Activated naive CD4-positive, alpha-beta T cell treated with anti-CD3 and anti-CD28 coated beads for 36 hours (primary cell): ENCODE measurements around the gene TLR4. TPM values are rescaled to one million over a fixed set of nuclear protein-coding genes. Genes with fewer than 3 reads are reported as not detected.

Experiments used
- CTCF ChIA-PET: fragments of 350-600 bp; sonication (Branson Sonifier 250); formaldehyde crosslinking; loops from one replicate; lab custom pipeline; 2021; ENCODE audit warnings: antibody characterized with exemption; lab: Charles Lee
- DNase-seq: peaks from one replicate; pipeline ENCODE4 v3.0.0-alpha.2; 2020
- H3K27ac Mint-ChIP-seq: one replicate; pipeline ENCODE4 v1.8.0; 2021; ENCODE audit warnings: mild to moderate bottlenecking, mixed read lengths
- H3K27me3 Mint-ChIP-seq: one replicate; pipeline ENCODE4 v1.8.0; 2021; ENCODE audit warnings: low read depth, mixed read lengths
- H3K36me3 Mint-ChIP-seq: one replicate; pipeline ENCODE4 v1.8.0; 2021; ENCODE audit warnings: low read depth, mixed read lengths
- H3K4me1 Mint-ChIP-seq: one replicate; pipeline ENCODE4 v1.8.0; 2021; ENCODE audit warnings: low read depth, mixed read lengths
- H3K4me3 Mint-ChIP-seq: one replicate; pipeline ENCODE4 v1.8.0; 2021; ENCODE audit warnings: mild to moderate bottlenecking, moderate library complexity, mixed read lengths
- H3K9me3 Mint-ChIP-seq: one replicate; pipeline ENCODE4 v1.8.0; 2021; ENCODE audit warnings: mixed read lengths
- intact Hi-C: fragments of 100-400 bp; cut with micrococcal nuclease; formaldehyde crosslinking; loops from one replicate; pipeline ENCODE4 v1.15.1; 2023
- total RNA-seq, 2 experiments: library from RNA; stranded (reverse); gene quantifications; one replicate each; pipeline ENCODE4 v1.2.3, GENCODE V29; 2021

TLR4 gene
- total RNA-seq, 2 experiments from 2014 or later: not detected

DNA sequence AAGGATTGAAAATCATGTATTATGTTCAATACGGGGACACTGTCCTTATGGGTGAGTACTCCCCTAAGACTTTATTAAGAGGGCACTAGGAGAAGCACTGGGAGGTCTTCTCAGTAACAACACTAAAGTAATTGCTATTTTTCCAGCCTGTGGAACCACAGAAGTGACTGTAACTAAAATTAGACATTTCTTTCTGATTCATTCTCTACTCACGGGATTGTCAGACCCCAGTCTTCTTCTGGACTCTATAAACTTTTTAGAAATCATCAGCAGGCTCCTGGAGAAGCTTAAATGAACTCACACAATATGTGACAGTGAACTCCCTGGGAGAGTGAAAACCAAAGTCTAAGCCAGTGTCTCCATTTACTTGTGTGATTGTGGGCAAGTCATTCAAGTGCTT is 14.5 kb downstream of the TLR4 start:
- Mint-ChIP-seq H3K27me3 (peaks cover 3% of the 10 kb centered on the region), H3K27ac (no peak overlapping the region), H3K36me3 (no peaks in the 10 kb centered on the region), H3K4me3 (no peak overlapping the region), H3K4me1 (peaks cover 8% of the 10 kb centered on the region), H3K9me3 (no peaks in the 10 kb centered on the region)
- intact Hi-C loops: no loop called here
- CTCF ChIA-PET: no interaction called here
- DNase-seq: no peak

DNA sequence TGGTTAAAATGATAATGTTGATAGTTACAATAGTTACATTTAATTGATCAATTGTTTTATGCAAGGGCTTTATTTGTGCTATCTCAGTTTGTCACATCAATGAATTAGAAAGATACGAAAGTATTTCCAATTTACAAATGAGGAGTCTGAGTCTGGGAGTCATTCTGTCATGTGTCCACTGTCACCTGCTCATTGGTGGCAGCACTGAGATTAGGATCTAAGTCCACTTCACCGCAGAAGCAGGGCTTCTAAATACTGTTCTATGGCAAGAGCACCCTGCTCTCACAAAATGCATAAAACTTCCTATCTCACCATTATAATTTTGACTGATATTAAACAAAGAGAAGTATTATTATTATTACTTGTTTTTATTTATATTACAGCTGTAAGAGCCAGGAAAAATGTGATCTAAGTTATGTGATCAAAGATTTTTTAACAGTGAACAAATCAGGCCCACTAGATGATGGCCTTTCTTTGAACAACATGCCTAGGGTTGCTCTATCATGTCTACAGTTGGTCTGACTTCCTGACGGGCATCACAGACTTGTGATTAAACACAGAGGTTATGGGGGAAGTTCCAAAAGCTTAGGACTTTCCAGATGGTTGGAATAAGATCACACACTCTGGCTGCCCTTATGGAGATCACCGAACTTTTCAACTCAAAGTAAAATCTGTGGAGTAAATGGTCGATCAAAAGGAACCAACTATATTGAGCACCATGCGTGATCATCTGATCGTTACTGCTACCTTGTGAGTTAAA is 15.1 kb downstream of the TLR4 start:
- DNase-seq: no peak
- Mint-ChIP-seq H3K36me3 (no peaks in the 10 kb centered on the region), H3K27ac (no peak overlapping the region), H3K27me3 (peaks cover 3% of the 10 kb centered on the region), H3K4me1 (peaks cover 8% of the 10 kb centered on the region), H3K9me3 (no peaks in the 10 kb centered on the region), H3K4me3 (no peak overlapping the region)
- CTCF ChIA-PET: no interaction called here
- intact Hi-C loops: no loop called here

DNA sequence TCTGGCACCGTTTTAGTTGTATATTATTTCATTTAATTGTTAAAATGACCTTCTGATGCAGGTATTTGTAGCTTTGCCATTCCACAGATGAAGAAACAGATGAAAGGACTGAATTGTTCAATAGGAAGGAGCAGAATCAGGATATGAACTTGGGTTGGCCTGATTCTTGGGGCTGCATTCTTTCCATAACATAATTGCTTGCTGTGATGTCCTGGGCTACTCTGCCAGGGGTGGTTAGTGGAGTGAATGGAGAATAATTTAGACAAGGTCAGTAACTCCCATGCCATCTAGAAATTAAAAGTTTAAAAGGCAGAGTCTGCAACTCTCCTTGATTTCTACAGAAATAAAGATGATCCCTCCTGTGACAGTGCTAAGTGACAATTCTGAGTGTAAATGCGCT is 15.9 kb downstream of the TLR4 start:
- Mint-ChIP-seq H3K36me3 (no peaks in the 10 kb centered on the region), H3K4me3 (no peak overlapping the region), H3K27me3 (peaks cover 3% of the 10 kb centered on the region), H3K27ac (no peak overlapping the region), H3K4me1 (peaks cover 8% of the 10 kb centered on the region), H3K9me3 (no peaks in the 10 kb centered on the region)
- DNase-seq: no peak
- intact Hi-C loops: no loop called here
- CTCF ChIA-PET: no interaction called here

DNA sequence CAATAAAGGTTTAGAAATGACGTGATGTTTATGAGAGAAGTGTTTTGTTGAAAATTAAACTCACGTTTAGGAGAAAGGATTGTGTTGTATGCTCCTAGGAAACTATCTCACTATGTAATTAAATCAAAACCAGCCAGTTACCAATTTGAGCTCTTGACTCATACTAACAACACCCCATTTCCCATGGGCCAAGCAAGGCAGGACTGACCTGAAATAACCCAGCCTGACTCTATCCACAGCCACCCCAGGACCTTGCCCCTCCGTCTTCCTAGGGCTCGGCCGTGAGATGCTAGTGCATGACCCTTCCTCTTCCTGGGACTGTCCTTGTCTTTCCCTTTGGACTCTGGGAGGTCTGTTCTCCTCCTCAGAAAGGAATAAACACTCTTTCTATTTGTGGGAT is 16.4 kb downstream of the TLR4 start:
- CTCF ChIA-PET: no interaction called here
- Mint-ChIP-seq H3K27me3 (peaks cover 3% of the 10 kb centered on the region), H3K4me1 (peaks cover 8% of the 10 kb centered on the region), H3K27ac (no peak overlapping the region), H3K4me3 (no peak overlapping the region), H3K36me3 (no peaks in the 10 kb centered on the region), H3K9me3 (no peaks in the 10 kb centered on the region)
- DNase-seq: no peak
- intact Hi-C loops: no loop called here

DNA sequence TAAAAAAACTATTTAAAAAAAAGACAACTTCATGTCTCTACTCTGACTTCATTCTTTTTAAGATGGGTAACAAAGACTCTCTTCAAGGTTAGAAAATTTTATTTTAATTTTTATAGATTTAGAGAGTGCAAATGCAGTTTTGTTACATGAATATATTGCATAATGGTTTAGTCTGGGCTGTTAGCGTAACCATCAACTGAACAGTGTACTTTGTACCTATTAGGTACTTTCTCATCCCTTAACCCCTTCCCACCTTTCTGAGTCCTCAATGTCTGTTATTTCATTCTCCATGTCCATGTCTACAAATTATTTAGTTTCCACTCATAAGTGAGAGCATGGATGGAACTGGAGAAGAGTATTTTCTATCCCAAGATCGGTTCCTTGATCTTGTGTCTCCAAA is 16.8 kb downstream of the TLR4 start:
- H3K27me3 Mint-ChIP-seq: peaks cover 3% of the 10 kb centered on the region
- H3K4me1 Mint-ChIP-seq: peaks cover 8% of the 10 kb centered on the region
- no peak overlapping the region for H3K4me3 Mint-ChIP-seq
- H3K36me3 Mint-ChIP-seq: no peaks in the 10 kb centered on the region
- H3K9me3 Mint-ChIP-seq: no peaks in the 10 kb centered on the region
- H3K27ac Mint-ChIP-seq: no peak overlapping the region
- CTCF ChIA-PET: no interaction called here
- DNase-seq: no peak
- intact Hi-C loops: no loop called here

DNA sequence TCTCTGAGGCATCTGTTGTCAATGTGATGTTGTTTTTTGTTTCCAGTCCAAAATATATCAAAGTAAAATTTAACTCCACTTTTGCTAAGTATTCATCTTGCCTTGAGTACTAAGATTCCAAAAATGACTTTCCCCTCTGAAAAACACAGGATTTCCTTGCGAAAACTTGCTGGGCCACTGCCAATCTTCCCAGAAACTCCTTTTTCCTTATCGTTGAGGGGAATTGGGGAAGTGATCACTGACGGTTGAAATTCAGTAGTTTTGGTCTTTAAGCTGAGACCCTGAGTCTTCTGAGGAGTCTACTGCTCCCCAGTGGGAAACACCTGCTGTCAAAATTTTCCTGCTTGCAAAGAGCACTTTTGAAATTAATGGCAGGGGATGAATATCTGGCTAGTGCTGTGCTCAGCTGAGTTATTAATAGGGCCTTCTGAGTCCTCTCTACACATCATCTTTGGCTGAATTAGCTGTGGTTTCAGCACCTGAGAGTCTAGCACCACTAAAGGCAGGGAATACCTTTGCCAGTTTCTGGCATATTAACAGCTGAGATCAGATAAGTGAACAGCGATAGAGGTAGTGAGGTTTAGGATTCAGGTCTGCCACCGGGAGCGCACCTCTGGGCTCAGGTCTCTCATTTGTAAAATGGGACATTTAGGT is 18.0 kb downstream of the TLR4 start:
- Mint-ChIP-seq H3K4me3 (no peak overlapping the region), H3K4me1 (peaks cover 8% of the 10 kb centered on the region), H3K27me3 (peaks cover 3% of the 10 kb centered on the region), H3K9me3 (no peaks in the 10 kb centered on the region), H3K36me3 (no peaks in the 10 kb centered on the region), H3K27ac (no peak overlapping the region)
- intact Hi-C loops: no loop called here
- no peak for DNase-seq
- CTCF ChIA-PET: interaction anchor here (0.5 to 1.3 kb wide), 2 partner anchors 8 to 291 kb away, joined by 4 to 5 read pairs; no protein-coding TSS in a partner anchor

DNA sequence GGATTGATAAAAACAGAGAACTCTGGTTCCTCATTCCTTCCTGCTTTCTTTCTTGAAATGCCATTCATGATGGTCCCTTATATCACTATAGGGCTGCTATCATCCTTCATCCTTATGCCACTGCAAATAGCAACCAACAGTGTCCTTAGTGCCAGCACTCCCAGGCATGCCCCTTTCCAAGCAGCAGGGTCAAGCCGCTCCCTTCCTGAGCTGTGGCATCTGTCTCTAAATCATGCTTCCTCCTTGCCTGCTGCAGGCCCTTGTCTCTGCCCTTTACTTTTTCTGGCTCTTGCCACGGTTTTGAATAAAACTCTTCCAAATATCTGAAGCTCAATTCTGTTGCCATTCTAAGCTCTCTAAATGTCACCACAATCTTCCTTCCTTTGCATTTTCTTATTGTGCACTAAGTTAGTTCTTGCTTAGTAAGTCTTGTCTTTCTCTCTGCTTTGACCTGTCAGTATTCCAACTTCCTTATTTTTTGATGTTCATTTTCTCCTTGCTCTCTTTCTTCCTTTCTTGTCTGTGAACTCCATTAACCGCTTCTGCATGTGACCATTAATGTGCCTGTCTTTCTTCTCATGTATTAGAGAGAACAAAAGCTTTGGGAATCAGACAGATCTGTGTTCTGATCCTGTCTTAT is 19.9 kb downstream of the TLR4 start:
- peaks cover 3% of the 10 kb centered on the region for H3K27me3 Mint-ChIP-seq
- H3K4me3 Mint-ChIP-seq: no peak overlapping the region
- no peaks in the 10 kb centered on the region for H3K4me1 Mint-ChIP-seq
- intact Hi-C loops: no loop called here
- H3K9me3 Mint-ChIP-seq: no peaks in the 10 kb centered on the region
- DNase-seq: no peak
- no peak overlapping the region for H3K27ac Mint-ChIP-seq
- CTCF ChIA-PET: interaction anchor here (0.8 kb wide), 1 partner anchor 11 kb away, joined by 3 read pairs; no protein-coding TSS in a partner anchor
- no peaks in the 10 kb centered on the region for H3K36me3 Mint-ChIP-seq

DNA sequence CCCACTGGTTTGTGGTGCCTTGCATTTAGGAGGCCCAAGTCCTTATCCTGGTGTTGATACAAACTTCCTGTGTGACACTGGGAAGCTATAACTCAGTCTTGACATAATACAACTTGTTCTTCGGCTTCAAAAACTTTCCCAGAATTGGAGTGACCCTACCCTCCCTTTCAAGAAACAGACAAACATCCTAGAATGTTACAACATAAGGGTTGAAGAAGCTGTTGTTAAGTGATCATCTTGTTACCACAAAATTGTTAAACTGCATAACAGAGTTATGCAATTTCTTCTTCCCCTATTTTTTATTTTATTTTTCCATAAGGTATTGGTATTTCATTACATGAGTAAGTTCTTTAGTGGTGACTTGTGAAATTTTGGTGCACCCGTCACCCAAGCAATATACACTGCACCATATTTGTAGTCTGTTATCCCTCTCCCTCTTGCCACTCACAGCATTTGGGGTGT is 21.3 kb downstream of the TLR4 start:
- Mint-ChIP-seq H3K4me3 (no peak overlapping the region), H3K36me3 (no peaks in the 10 kb centered on the region), H3K27me3 (peaks cover 3% of the 10 kb centered on the region), H3K27ac (no peak overlapping the region), H3K4me1 (no peaks in the 10 kb centered on the region), H3K9me3 (no peaks in the 10 kb centered on the region)
- CTCF ChIA-PET: no interaction called here
- no peak for DNase-seq
- intact Hi-C loops: no loop called here

DNA sequence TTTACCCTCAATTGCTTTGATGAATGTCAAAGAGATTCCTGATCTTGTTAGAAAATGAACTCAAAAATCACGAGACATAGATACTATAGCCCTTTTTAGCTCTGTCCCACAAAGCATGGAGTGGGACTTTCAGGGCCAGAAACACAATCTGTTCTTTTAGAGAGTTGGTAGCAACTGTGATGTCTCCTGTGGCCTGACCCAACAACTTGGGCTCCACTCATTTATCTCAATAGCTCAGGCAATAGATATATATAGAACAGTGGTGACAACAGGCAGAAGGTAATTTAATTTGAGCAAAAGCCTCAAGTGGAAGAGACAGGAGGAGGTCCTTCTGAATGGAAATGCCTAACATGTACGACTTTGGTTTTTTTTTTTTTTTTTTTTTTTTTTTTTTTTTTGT is 25.2 kb downstream of the TLR4 start:
- H3K9me3 Mint-ChIP-seq: no peaks in the 10 kb centered on the region
- H3K36me3 Mint-ChIP-seq: no peaks in the 10 kb centered on the region
- H3K27me3 Mint-ChIP-seq: peaks cover 3% of the 10 kb centered on the region
- no peaks in the 10 kb centered on the region for H3K4me1 Mint-ChIP-seq
- DNase-seq: no peak
- CTCF ChIA-PET: no interaction called here
- no peak overlapping the region for H3K27ac Mint-ChIP-seq
- H3K4me3 Mint-ChIP-seq: no peak overlapping the region
- intact Hi-C loops: no loop called here

DNA sequence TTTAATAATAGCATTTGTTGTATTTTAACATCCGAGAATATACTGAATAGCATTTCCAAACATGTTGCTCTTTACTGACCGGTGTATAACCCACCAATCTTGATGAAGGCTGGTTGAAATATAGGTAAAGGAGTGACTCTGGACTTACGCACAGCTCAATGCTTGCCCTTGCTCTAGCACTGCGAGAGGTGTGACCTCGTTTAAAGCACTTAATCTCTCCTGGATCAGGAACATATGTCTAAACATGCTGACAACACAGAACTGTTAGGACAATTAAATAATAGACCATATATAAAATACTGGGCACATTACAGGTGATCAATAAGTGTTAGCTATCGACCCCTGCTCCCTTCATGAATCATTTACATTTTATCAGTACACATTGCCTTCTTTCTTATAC is 28.3 kb downstream of the TLR4 start:
- Mint-ChIP-seq H3K9me3 (no peaks in the 10 kb centered on the region), H3K36me3 (no peaks in the 10 kb centered on the region), H3K27me3 (no peaks in the 10 kb centered on the region), H3K4me1 (no peaks in the 10 kb centered on the region), H3K4me3 (no peak overlapping the region), H3K27ac (no peak overlapping the region)
- intact Hi-C loops: no loop called here
- no peak for DNase-seq
- CTCF ChIA-PET: no interaction called here

DNA sequence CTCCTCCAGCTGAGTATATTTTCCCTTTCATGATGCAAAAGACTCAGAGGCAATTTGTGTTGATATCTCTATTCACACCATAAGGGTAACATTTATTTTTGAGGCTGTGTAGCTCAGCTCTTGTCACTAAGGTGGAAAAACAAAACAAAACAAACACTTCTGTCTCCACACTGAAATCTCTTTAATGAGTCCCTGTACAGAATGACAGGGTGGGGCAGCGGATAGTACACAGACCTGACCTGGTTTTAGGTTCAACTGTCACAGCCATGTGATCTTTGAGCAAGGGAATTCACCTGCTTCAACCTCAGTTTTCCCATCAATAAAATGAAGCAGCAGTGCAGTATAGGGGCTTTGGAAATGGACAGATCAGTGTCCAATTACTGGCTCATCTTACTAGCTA is 29.3 kb downstream of the TLR4 start:
- CTCF ChIA-PET: no interaction called here
- intact Hi-C loops: no loop called here
- H3K27ac Mint-ChIP-seq: no peak overlapping the region
- DNase-seq: no peak
- H3K4me3 Mint-ChIP-seq: no peak overlapping the region
- no peaks in the 10 kb centered on the region for H3K36me3 Mint-ChIP-seq
- no peaks in the 10 kb centered on the region for H3K27me3 Mint-ChIP-seq
- no peaks in the 10 kb centered on the region for H3K4me1 Mint-ChIP-seq
- H3K9me3 Mint-ChIP-seq: no peaks in the 10 kb centered on the region

DNA sequence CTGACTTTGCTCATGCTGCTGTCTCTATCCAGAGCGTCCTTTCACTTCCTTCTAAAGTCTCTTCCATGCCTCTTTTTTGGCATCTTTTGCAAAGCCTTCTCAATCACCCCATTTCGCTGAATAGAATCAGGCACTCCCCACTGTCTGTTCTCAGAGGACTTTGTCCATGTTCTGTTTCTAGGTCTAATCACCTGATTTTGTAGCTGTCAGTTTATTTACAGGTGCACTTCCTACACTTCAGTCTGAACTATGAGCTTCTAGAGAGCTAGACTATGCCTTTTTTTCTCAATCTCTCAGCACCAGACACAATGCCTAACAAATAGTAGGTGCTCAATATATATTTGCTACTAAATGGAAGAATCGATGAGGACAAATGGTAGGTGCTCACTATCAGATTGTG is 29.9 kb downstream of the TLR4 start:
- no peak for DNase-seq
- intact Hi-C loops: no loop called here
- H3K4me1 Mint-ChIP-seq: no peaks in the 10 kb centered on the region
- no peak overlapping the region for H3K4me3 Mint-ChIP-seq
- no peaks in the 10 kb centered on the region for H3K27me3 Mint-ChIP-seq
- H3K27ac Mint-ChIP-seq: no peak overlapping the region
- no peaks in the 10 kb centered on the region for H3K9me3 Mint-ChIP-seq
- CTCF ChIA-PET: no interaction called here
- H3K36me3 Mint-ChIP-seq: no peaks in the 10 kb centered on the region
